SK-N-SH (cell line): ENCODE data around the gene ZNF106.

Experiments used
- MXI1 ChIP-seq: IDR thresholded peaks from 2 replicates; pipeline ENCODE4 v1.6.1; 2012; ENCODE audit warnings: mild to moderate bottlenecking, low read depth, low read length, improper control_type of control experiment
- POLR2AphosphoS5 ChIP-seq: IDR thresholded peaks from 2 replicates; pipeline ENCODE4 v1.6.1; 2012; ENCODE audit warnings: low read depth, low read length
- TF ChIP-seq, protein P1 (sequence below): IDR thresholded peaks from 2 replicates; pipeline ENCODE4 v1.6.1; 2012; ENCODE audit warnings: mild to moderate bottlenecking, low read depth, low read length, moderate library complexity
- TF ChIP-seq, protein P2 (sequence below): fragments of 200-600 bp; sonication (generic); IDR thresholded peaks from 2 replicates; pipeline ENCODE4 v1.6.1; 2017; ENCODE audit warnings: antibody characterized with exemption, mild to moderate bottlenecking, moderate library complexity

- TF ChIP-seq MXI1 (no peak), POLR2AphosphoS5 (no peak)
- TF ChIP-seq, protein P1, sequence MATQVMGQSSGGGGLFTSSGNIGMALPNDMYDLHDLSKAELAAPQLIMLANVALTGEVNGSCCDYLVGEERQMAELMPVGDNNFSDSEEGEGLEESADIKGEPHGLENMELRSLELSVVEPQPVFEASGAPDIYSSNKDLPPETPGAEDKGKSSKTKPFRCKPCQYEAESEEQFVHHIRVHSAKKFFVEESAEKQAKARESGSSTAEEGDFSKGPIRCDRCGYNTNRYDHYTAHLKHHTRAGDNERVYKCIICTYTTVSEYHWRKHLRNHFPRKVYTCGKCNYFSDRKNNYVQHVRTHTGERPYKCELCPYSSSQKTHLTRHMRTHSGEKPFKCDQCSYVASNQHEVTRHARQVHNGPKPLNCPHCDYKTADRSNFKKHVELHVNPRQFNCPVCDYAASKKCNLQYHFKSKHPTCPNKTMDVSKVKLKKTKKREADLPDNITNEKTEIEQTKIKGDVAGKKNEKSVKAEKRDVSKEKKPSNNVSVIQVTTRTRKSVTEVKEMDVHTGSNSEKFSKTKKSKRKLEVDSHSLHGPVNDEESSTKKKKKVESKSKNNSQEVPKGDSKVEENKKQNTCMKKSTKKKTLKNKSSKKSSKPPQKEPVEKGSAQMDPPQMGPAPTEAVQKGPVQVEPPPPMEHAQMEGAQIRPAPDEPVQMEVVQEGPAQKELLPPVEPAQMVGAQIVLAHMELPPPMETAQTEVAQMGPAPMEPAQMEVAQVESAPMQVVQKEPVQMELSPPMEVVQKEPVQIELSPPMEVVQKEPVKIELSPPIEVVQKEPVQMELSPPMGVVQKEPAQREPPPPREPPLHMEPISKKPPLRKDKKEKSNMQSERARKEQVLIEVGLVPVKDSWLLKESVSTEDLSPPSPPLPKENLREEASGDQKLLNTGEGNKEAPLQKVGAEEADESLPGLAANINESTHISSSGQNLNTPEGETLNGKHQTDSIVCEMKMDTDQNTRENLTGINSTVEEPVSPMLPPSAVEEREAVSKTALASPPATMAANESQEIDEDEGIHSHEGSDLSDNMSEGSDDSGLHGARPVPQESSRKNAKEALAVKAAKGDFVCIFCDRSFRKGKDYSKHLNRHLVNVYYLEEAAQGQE = no peak
- TF ChIP-seq, protein P2, sequence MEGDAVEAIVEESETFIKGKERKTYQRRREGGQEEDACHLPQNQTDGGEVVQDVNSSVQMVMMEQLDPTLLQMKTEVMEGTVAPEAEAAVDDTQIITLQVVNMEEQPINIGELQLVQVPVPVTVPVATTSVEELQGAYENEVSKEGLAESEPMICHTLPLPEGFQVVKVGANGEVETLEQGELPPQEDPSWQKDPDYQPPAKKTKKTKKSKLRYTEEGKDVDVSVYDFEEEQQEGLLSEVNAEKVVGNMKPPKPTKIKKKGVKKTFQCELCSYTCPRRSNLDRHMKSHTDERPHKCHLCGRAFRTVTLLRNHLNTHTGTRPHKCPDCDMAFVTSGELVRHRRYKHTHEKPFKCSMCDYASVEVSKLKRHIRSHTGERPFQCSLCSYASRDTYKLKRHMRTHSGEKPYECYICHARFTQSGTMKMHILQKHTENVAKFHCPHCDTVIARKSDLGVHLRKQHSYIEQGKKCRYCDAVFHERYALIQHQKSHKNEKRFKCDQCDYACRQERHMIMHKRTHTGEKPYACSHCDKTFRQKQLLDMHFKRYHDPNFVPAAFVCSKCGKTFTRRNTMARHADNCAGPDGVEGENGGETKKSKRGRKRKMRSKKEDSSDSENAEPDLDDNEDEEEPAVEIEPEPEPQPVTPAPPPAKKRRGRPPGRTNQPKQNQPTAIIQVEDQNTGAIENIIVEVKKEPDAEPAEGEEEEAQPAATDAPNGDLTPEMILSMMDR = no peak
Measured at GRCh38 chr15:42502477-42502876, 11.5 kb upstream of the ZNF106 start.
